ENCODE data around the gene SLC17A5.
"Not testable (repeated sequence)": the region's sequence is repeated elsewhere in the genome, so short reads cannot be mapped to it uniquely, and the experiment has no call there.

Gene SLC17A5

GRCh38 chr6:73560853-73561407, 92.9 kb downstream of the SLC17A5 start:
- H3K27ac ChIP-seq (ENCODE audit: low read length) = no peak overlapping the region
- no peaks in the 10 kb centered on the region for H3K9me3 ChIP-seq (ENCODE audit: control insufficient read depth in 1 of 2, low read length in 2 of 2)
- no peaks in the 10 kb centered on the region for H3K4me1 ChIP-seq (ENCODE audit: control insufficient read depth in 1 of 2, insufficient read depth in 2 of 2, low read length in 2 of 2)
- no peaks in the 10 kb centered on the region for H3K36me3 ChIP-seq (ENCODE audit: control insufficient read depth in 1 of 2, insufficient read depth in 2 of 2, low read length in 2 of 2)
- H3K4me3 ChIP-seq (ENCODE audit: low read depth in 1 of 2, low read length in 2 of 2) = no peak overlapping the region
- H3K27me3 ChIP-seq (ENCODE audit: low read depth, low read length) = no peaks in the 10 kb centered on the region

GRCh38 chr6:73560182-73560732, 93.5 kb downstream of the SLC17A5 start:
- H3K4me3 ChIP-seq (ENCODE audit: low read depth in 1 of 2, low read length in 2 of 2) = no peak overlapping the region
- H3K9me3 ChIP-seq (ENCODE audit: control insufficient read depth in 1 of 2, low read length in 2 of 2) = no peaks in the 10 kb centered on the region
- no peak overlapping the region for H3K27ac ChIP-seq (ENCODE audit: low read length)
- no peaks in the 10 kb centered on the region for H3K27me3 ChIP-seq (ENCODE audit: low read depth, low read length)
- H3K36me3 ChIP-seq (ENCODE audit: control insufficient read depth in 1 of 2, insufficient read depth in 2 of 2, low read length in 2 of 2) = no peaks in the 10 kb centered on the region
- no peaks in the 10 kb centered on the region for H3K4me1 ChIP-seq (ENCODE audit: control insufficient read depth in 1 of 2, insufficient read depth in 2 of 2, low read length in 2 of 2)

- not testable (repeated sequence) for H3K27me3 ChIP-seq (ENCODE audit: low read depth, low read length); H3K4me1 ChIP-seq (ENCODE audit: control insufficient read depth in 1 of 2, insufficient read depth in 2 of 2, low read length in 2 of 2); H3K36me3 ChIP-seq (ENCODE audit: control insufficient read depth in 1 of 2, insufficient read depth in 2 of 2, low read length in 2 of 2); H3K4me3 ChIP-seq (ENCODE audit: low read depth in 1 of 2, low read length in 2 of 2); H3K27ac ChIP-seq (ENCODE audit: low read length); H3K9me3 ChIP-seq (ENCODE audit: control insufficient read depth in 1 of 2, low read length in 2 of 2)
These were observed 94.4 kb downstream of the SLC17A5 start for GRCh38 chr6:73559399-73559794.

GRCh38 chr6:73558624-73559398, 95.0 kb downstream of the SLC17A5 start:
- H3K9me3 ChIP-seq (ENCODE audit: control insufficient read depth in 1 of 2, low read length in 2 of 2) = no peaks in the 10 kb centered on the region
- H3K4me3 ChIP-seq (ENCODE audit: low read depth in 1 of 2, low read length in 2 of 2) = no peak overlapping the region
- no peaks in the 10 kb centered on the region for H3K27me3 ChIP-seq (ENCODE audit: low read depth, low read length)
- H3K27ac ChIP-seq (ENCODE audit: low read length) = no peak overlapping the region
- no peaks in the 10 kb centered on the region for H3K36me3 ChIP-seq (ENCODE audit: control insufficient read depth in 1 of 2, insufficient read depth in 2 of 2, low read length in 2 of 2)
- H3K4me1 ChIP-seq (ENCODE audit: control insufficient read depth in 1 of 2, insufficient read depth in 2 of 2, low read length in 2 of 2) = no peaks in the 10 kb centered on the region

GRCh38 chr6:73556836-73557235, 97.0 kb downstream of the SLC17A5 start:
- Histone ChIP-seq H3K4me3 (ENCODE audit: low read depth in 1 of 2, low read length in 2 of 2) (no peak overlapping the region), H3K9me3 (ENCODE audit: control insufficient read depth in 1 of 2, low read length in 2 of 2) (no peaks in the 10 kb centered on the region), H3K36me3 (ENCODE audit: control insufficient read depth in 1 of 2, insufficient read depth in 2 of 2, low read length in 2 of 2) (no peaks in the 10 kb centered on the region), H3K27ac (ENCODE audit: low read length) (no peak overlapping the region), H3K27me3 (ENCODE audit: low read depth, low read length) (no peaks in the 10 kb centered on the region), H3K4me1 (ENCODE audit: control insufficient read depth in 1 of 2, insufficient read depth in 2 of 2, low read length in 2 of 2) (no peaks in the 10 kb centered on the region)

- H3K4me1 ChIP-seq (ENCODE audit: control insufficient read depth in 1 of 2, insufficient read depth in 2 of 2, low read length in 2 of 2); H3K9me3 ChIP-seq (ENCODE audit: control insufficient read depth in 1 of 2, low read length in 2 of 2): not testable (repeated sequence)
These were observed 98.3 kb downstream of the SLC17A5 start for GRCh38 chr6:73555380-73555949.

GRCh38 chr6:73551115-73551514, 102.7 kb downstream of the SLC17A5 start:
- not testable (repeated sequence) for H3K4me3 ChIP-seq (ENCODE audit: low read depth in 1 of 2, low read length in 2 of 2); H3K27me3 ChIP-seq (ENCODE audit: low read depth, low read length); H3K9me3 ChIP-seq (ENCODE audit: control insufficient read depth in 1 of 2, low read length in 2 of 2); H3K4me1 ChIP-seq (ENCODE audit: control insufficient read depth in 1 of 2, insufficient read depth in 2 of 2, low read length in 2 of 2); H3K36me3 ChIP-seq (ENCODE audit: control insufficient read depth in 1 of 2, insufficient read depth in 2 of 2, low read length in 2 of 2); H3K27ac ChIP-seq (ENCODE audit: low read length)

More at GRCh38 chr6:73555380-73555949, 98.3 kb downstream of the SLC17A5 start:
- H3K27me3 ChIP-seq (ENCODE audit: low read depth, low read length); H3K27ac ChIP-seq (ENCODE audit: low read length); H3K4me3 ChIP-seq (ENCODE audit: low read depth in 1 of 2, low read length in 2 of 2); H3K36me3 ChIP-seq (ENCODE audit: control insufficient read depth in 1 of 2, insufficient read depth in 2 of 2, low read length in 2 of 2): not testable (repeated sequence)

GRCh38 chr6:73548458-73549446, 105.0 kb downstream of the SLC17A5 start:
- Histone ChIP-seq H3K36me3 (ENCODE audit: control insufficient read depth in 1 of 2, insufficient read depth in 2 of 2, low read length in 2 of 2) (no peaks in the 10 kb centered on the region), H3K9me3 (ENCODE audit: control insufficient read depth in 1 of 2, low read length in 2 of 2) (no peaks in the 10 kb centered on the region), H3K27me3 (ENCODE audit: low read depth, low read length) (no peaks in the 10 kb centered on the region), H3K4me1 (ENCODE audit: control insufficient read depth in 1 of 2, insufficient read depth in 2 of 2, low read length in 2 of 2) (no peaks in the 10 kb centered on the region), H3K27ac (ENCODE audit: low read length) (no peak overlapping the region), H3K4me3 (ENCODE audit: low read depth in 1 of 2, low read length in 2 of 2) (no peak overlapping the region)

GRCh38 chr6:73547036-73547435, 106.8 kb downstream of the SLC17A5 start:
- Histone ChIP-seq H3K4me3 (ENCODE audit: low read depth in 1 of 2, low read length in 2 of 2) (no peak overlapping the region), H3K27ac (ENCODE audit: low read length) (no peak overlapping the region), H3K36me3 (ENCODE audit: control insufficient read depth in 1 of 2, insufficient read depth in 2 of 2, low read length in 2 of 2) (no peaks in the 10 kb centered on the region), H3K27me3 (ENCODE audit: low read depth, low read length) (no peaks in the 10 kb centered on the region), H3K4me1 (ENCODE audit: control insufficient read depth in 1 of 2, insufficient read depth in 2 of 2, low read length in 2 of 2) (no peaks in the 10 kb centered on the region), H3K9me3 (ENCODE audit: control insufficient read depth in 1 of 2, low read length in 2 of 2) (no peaks in the 10 kb centered on the region)
